ENCODE measurements around the gene DCDC2B.
"Not testable (repeated sequence)": the region's sequence is repeated elsewhere in the genome, so short reads cannot be mapped to it uniquely, and the experiment has no call there.

The DCDC2B gene

GRCh38 chr1:32228771-32229170, 19.9 kb downstream of the DCDC2B start:
- no peak for DNase-seq

- no peak for DNase-seq
Measured at GRCh38 chr1:32231843-32232432, 23.0 kb downstream of the DCDC2B start.

GRCh38 chr1:32232558-32233304, 23.8 kb downstream of the DCDC2B start:
- DNase-seq = no peak

- DNase-seq = no peak
Measured at GRCh38 chr1:32234792-32235191, 25.9 kb downstream of the DCDC2B start.

GRCh38 chr1:32239337-32239736, 30.4 kb downstream of the DCDC2B start:
- no peak for DNase-seq

GRCh38 chr1:32239790-32240139, 30.9 kb downstream of the DCDC2B start:
- no peak for DNase-seq

GRCh38 chr1:32240140-32240951, 31.5 kb downstream of the DCDC2B start:
- peak; percentile 85 for DNase-seq

GRCh38 chr1:32241001-32241763, 32.3 kb downstream of the DCDC2B start:
- no peak for DNase-seq

GRCh38 chr1:32242341-32242851, 33.5 kb downstream of the DCDC2B start:
- no peak for DNase-seq

GRCh38 chr1:32246888-32247273, 38.0 kb downstream of the DCDC2B start, which contains the start of gene FAM167B:
FAM167B (plus strand) TSS chr1:32247222; CDS start chr1:32247422, 200 bp downstream.
- no peak for DNase-seq

GRCh38 chr1:32247452-32247851, 38.6 kb downstream of the DCDC2B start:
- no peak for DNase-seq

- peak; percentile 78 for DNase-seq
Measured at GRCh38 chr1:32247983-32248889, 39.3 kb downstream of the DCDC2B start.

GRCh38 chr1:32249831-32250525, 41.1 kb downstream of the DCDC2B start:
- no peak for DNase-seq

GRCh38 chr1:32250893-32251716, 42.2 kb downstream of the DCDC2B start, which contains the start of gene LCK:
LCK (plus strand) TSS chr1:32251265; CDS start chr1:32274330, 23,065 bp downstream.
- DNase-seq = no peak

GRCh38 chr1:32255072-32256071, 46.5 kb downstream of the DCDC2B start:
- no peak for DNase-seq

- DNase-seq = no peak
Measured at GRCh38 chr1:32256473-32257226, 47.8 kb downstream of the DCDC2B start.

- DNase-seq = no peak
Measured at GRCh38 chr1:32257227-32257508, 48.3 kb downstream of the DCDC2B start.

GRCh38 chr1:32263236-32263593, 54.3 kb downstream of the DCDC2B start:
- DNase-seq = not testable (repeated sequence)
